H7 (cell line): ENCODE results near the gene HMGN4. TPM values are rescaled to one million over a fixed set of nuclear protein-coding genes. Genes with fewer than 3 reads are reported as not detected.
"Not testable (repeated sequence)": the region's sequence is repeated elsewhere in the genome, so short reads cannot be mapped to it uniquely, and the experiment has no call there.

Experiments
- DNase-seq: peaks from one replicate; pipeline ENCODE4 v3.0.0; 2012
- H3K27me3 ChIP-seq: 2 replicates; pipeline ENCODE4 v1.6.0; 2011; ENCODE audit warnings: mild to moderate bottlenecking, low read length; ENCODE audit not compliant: control insufficient read depth, insufficient read depth
- H3K36me3 ChIP-seq: replicated peaks from 2 replicates; pipeline ENCODE4 v1.5.1; 2011; ENCODE audit warnings: low read length; ENCODE audit not compliant: control insufficient read depth, insufficient read depth
- H3K4me3 ChIP-seq: 2 replicates; pipeline ENCODE4 v1.5.1; 2011; ENCODE audit warnings: low read depth, mild to moderate bottlenecking, control low read depth, low read length, moderate library complexity; ENCODE audit not compliant: insufficient read depth
- total RNA-seq: library from RNA; depleted of rRNA; stranded (reverse); fragments of >200 nt; shearing (Covaris generic); gene quantifications from 2 replicates; pipeline ENCODE4 v1.2.3, GENCODE V29; 2014

The HMGN4 gene
- total RNA-seq, 1 experiment from 2014 or later, result 88.9 TPM

- Histone ChIP-seq H3K27me3 (no peaks in the 10 kb centered on the region), H3K36me3 (no peaks in the 10 kb centered on the region), H3K4me3 (no peak overlapping the region)
- no peak for DNase-seq
Observed at GRCh38 chr6:26516481-26517427, 21.4 kb upstream of the HMGN4 start.

GRCh38 chr6:26519359-26519758, 18.8 kb upstream of the HMGN4 start:
- no peak overlapping the region for H3K4me3 ChIP-seq
- H3K36me3 ChIP-seq, result no peaks in the 10 kb centered on the region
- H3K27me3 ChIP-seq, result no peaks in the 10 kb centered on the region
- no peak for DNase-seq

- Histone ChIP-seq H3K27me3 (no peaks in the 10 kb centered on the region), H3K36me3 (no peaks in the 10 kb centered on the region), H3K4me3 (peak overlapping the region; percentile 34)
- DNase-seq, result peak; percentile 15
Observed at GRCh38 chr6:26520237-26520849, 17.8 kb upstream of the HMGN4 start.

- H3K4me3 ChIP-seq, result peak overlapping the region; percentile 70
- DNase-seq, result peak; percentile 97
- H3K27me3 ChIP-seq, result no peaks in the 10 kb centered on the region
- no peaks in the 10 kb centered on the region for H3K36me3 ChIP-seq
Observed at GRCh38 chr6:26520850-26521599, 17.1 kb upstream of the HMGN4 start.

- Histone ChIP-seq H3K4me3 (peak overlapping the region; percentile 70), H3K36me3 (no peaks in the 10 kb centered on the region), H3K27me3 (no peaks in the 10 kb centered on the region)
- DNase-seq, result peak; percentile 89
Observed at GRCh38 chr6:26521600-26522391, 16.4 kb upstream of the HMGN4 start.

GRCh38 chr6:26522486-26523228, 15.5 kb upstream of the HMGN4 start:
- not testable (repeated sequence) for DNase-seq, H3K36me3 ChIP-seq, H3K27me3 ChIP-seq
- H3K4me3 ChIP-seq, result peak overlapping the region; percentile 70

GRCh38 chr6:26524314-26524713, 13.9 kb upstream of the HMGN4 start:
- H3K36me3 ChIP-seq, DNase-seq, H3K4me3 ChIP-seq, H3K27me3 ChIP-seq: not testable (repeated sequence)

GRCh38 chr6:26524722-26525370, 13.3 kb upstream of the HMGN4 start:
- no peak overlapping the region for H3K4me3 ChIP-seq
- no peak for DNase-seq
- H3K27me3 ChIP-seq, result no peaks in the 10 kb centered on the region
- H3K36me3 ChIP-seq, result no peaks in the 10 kb centered on the region

GRCh38 chr6:26525838-26526237, 12.3 kb upstream of the HMGN4 start:
- no peak overlapping the region for H3K4me3 ChIP-seq
- no peaks in the 10 kb centered on the region for H3K36me3 ChIP-seq
- DNase-seq, result no peak
- no peaks in the 10 kb centered on the region for H3K27me3 ChIP-seq

- no peaks in the 10 kb centered on the region for H3K36me3 ChIP-seq
- H3K4me3 ChIP-seq, result no peak overlapping the region
- no peaks in the 10 kb centered on the region for H3K27me3 ChIP-seq
- DNase-seq, result no peak
Observed at GRCh38 chr6:26526928-26527327, 11.2 kb upstream of the HMGN4 start.

- H3K27me3 ChIP-seq, result no peaks in the 10 kb centered on the region
- no peaks in the 10 kb centered on the region for H3K36me3 ChIP-seq
- H3K4me3 ChIP-seq, result no peak overlapping the region
- no peak for DNase-seq
Observed at GRCh38 chr6:26530203-26530602, 8.0 kb upstream of the HMGN4 start.

- no peaks in the 10 kb centered on the region for H3K27me3 ChIP-seq
- no peaks in the 10 kb centered on the region for H3K36me3 ChIP-seq
- DNase-seq, result no peak
- H3K4me3 ChIP-seq, result no peak overlapping the region
Observed at GRCh38 chr6:26531897-26532296, 6.3 kb upstream of the HMGN4 start.
